Gastrocnemius medialis (tissue), 4 donors: ENCODE measurements around the gene OCA2.

Source experiments
- CTCF ChIP-seq, 5 experiments: fragments of 450-650 bp in 3 of 5; fragments of 200-600 bp in 2 of 5; sonication (generic) in 2 of 5; IDR thresholded peaks in 4 of 5; conservative IDR thresholded peaks in 1 of 5; 1 replicate in 4 of 5; 2 replicates in 1 of 5; pipeline ENCODE4 v1.5.1; 2016 to 2019; ENCODE audit warnings: antibody characterized with exemption in 5 of 5, mild to moderate bottlenecking in 3 of 5, moderate library complexity in 3 of 5
- POLR2A ChIP-seq, 2 donors: fragments of 450-650 bp; IDR thresholded peaks; one replicate each; pipeline ENCODE4 v1.6.1; 2017; ENCODE audit warnings: antibody characterized with exemption in 2 of 2, mild to moderate bottlenecking in 2 of 2, moderate library complexity in 2 of 2

- TF ChIP-seq POLR2A (IDR thresholded peaks at IDR 0.05), result no peak
- no peak for TF ChIP-seq CTCF (IDR thresholded peaks at IDR 0.05 in 4 of 5, conservative IDR thresholded peaks at IDR 0.05 in 1 of 5)
Measured at GRCh38 chr15:27816790-27817189, 282.3 kb downstream of the OCA2 start.
